ENCODE measurements around the gene OTUB2. TPM values are rescaled to one million over a fixed set of nuclear protein-coding genes. Genes with fewer than 3 reads are reported as not detected.

Gene OTUB2
- total RNA-seq, 1 experiment from 2014 or later: 7.7 TPM

DNA sequence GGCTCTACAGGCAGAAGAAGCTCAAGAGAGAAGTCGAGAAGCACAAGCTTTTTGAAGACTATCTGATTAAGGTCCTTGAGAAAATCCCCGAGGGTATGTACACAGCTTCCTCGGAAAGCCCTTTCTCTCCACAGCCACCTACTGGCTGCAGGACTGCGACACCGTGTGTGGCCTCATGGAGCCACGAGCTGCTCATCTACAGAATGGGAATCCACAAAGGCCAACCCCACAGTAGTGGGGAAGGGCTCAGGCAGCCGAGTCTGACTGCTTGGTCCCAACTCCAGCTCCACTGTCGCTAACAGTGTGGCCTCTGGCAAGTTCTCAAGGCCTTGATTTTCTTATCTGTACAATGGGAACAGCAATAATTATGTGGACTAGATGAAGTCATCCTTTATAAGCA, 26.6 kb upstream of the OTUB2 start:
- no TSS peak for BruUV-seq (replicated peaks)
- TF ChIP-seq, protein P1, sequence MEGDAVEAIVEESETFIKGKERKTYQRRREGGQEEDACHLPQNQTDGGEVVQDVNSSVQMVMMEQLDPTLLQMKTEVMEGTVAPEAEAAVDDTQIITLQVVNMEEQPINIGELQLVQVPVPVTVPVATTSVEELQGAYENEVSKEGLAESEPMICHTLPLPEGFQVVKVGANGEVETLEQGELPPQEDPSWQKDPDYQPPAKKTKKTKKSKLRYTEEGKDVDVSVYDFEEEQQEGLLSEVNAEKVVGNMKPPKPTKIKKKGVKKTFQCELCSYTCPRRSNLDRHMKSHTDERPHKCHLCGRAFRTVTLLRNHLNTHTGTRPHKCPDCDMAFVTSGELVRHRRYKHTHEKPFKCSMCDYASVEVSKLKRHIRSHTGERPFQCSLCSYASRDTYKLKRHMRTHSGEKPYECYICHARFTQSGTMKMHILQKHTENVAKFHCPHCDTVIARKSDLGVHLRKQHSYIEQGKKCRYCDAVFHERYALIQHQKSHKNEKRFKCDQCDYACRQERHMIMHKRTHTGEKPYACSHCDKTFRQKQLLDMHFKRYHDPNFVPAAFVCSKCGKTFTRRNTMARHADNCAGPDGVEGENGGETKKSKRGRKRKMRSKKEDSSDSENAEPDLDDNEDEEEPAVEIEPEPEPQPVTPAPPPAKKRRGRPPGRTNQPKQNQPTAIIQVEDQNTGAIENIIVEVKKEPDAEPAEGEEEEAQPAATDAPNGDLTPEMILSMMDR (conservative IDR thresholded peaks at IDR 0.05; ENCODE audit: low read depth, low read length): no peak
- TF ChIP-seq EZH2phosphoT487 (IDR thresholded peaks at IDR 0.05; ENCODE audit: borderline replicate concordance, low read length): no peak
- no peak for TF ChIP-seq EZH2 (IDR thresholded peaks at IDR 0.05; ENCODE audit: low read length, unreplicated experiment)
- Histone ChIP-seq H3K9me3 (ENCODE audit: low read length) (no peaks in the 10 kb centered on the region), H3K4me3 (ENCODE audit: low read length) (no peak overlapping the region), H3K4me2 (ENCODE audit: low read length) (no peak overlapping the region), H3K27ac (ENCODE audit: low read length) (no peak overlapping the region), H3K9me2 (replicated peaks; ENCODE audit: low read length) (no peaks in the 10 kb centered on the region), H2AFZ (ENCODE audit: low read length) (no peak overlapping the region), H3K36me3 (ENCODE audit: low read depth, low read length) (no peaks in the 10 kb centered on the region), H3K27me3 (ENCODE audit: low read length) (no peaks in the 10 kb centered on the region), H3F3A (ENCODE audit: low read length, unreplicated experiment) (no peaks in the 10 kb centered on the region), H3K9ac (ENCODE audit: low read length) (no peak overlapping the region), H3K4me1 (ENCODE audit: insufficient read depth, low read length) (peaks cover 15% of the 10 kb centered on the region; the same call in 1 of the 2 replicates), H3K79me2 (ENCODE audit: low read length) (no peaks in the 10 kb centered on the region), H4K20me1 (ENCODE audit: low read length) (no peaks in the 10 kb centered on the region)
- intact Hi-C loops (cut with micrococcal nuclease): no loop called here
- POLR2A ChIA-PET (ENCODE audit: unreplicated experiment): no interaction called here
- ATAC-seq (no peak), DNase-seq (no peak)
- CTCF ChIA-PET: interaction anchor here (0.7 kb wide), 1 partner anchor 1341 kb away, joined by 3 read pairs; no protein-coding TSS in a partner anchor

DNA sequence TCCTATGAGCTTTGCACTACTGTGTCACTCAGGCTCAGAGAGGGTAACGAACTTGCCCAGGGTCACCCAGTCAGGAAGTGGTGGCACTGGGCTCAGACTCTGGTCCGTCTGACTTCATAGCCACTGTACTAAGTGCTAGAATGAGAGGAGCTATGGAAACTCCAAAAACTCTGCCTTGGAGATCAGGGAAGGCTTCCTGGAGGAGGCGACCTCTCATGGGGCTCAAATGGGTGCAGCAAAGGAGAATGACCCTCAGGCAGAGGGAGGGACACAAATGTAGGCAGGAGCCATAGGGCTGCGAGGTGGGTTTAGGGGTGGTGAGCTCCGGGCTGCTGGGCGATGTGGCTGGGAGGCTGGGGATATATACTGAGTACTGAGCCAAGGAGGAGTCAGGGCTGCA, 25.9 kb upstream of the OTUB2 start:
- no peak for ATAC-seq
- BruUV-seq (replicated peaks): no TSS peak
- TF ChIP-seq EZH2 (IDR thresholded peaks at IDR 0.05; ENCODE audit: low read length, unreplicated experiment) (no peak), EZH2phosphoT487 (IDR thresholded peaks at IDR 0.05; ENCODE audit: borderline replicate concordance, low read length) (no peak)
- TF ChIP-seq, protein P1 (conservative IDR thresholded peaks at IDR 0.05; ENCODE audit: low read depth, low read length): no peak
- H3K4me1 ChIP-seq (ENCODE audit: insufficient read depth, low read length): peaks cover 10% of the 10 kb centered on the region; the same call in 1 of the 2 replicates
- no peak overlapping the region for H2AFZ ChIP-seq (ENCODE audit: low read length)
- H3K9me3 ChIP-seq (ENCODE audit: low read length): no peaks in the 10 kb centered on the region
- CTCF ChIA-PET: no interaction called here
- intact Hi-C loops (cut with micrococcal nuclease): no loop called here
- POLR2A ChIA-PET (ENCODE audit: unreplicated experiment): no interaction called here
- H3K79me2 ChIP-seq (ENCODE audit: low read length): no peaks in the 10 kb centered on the region
- H4K20me1 ChIP-seq (ENCODE audit: low read length): no peaks in the 10 kb centered on the region
- H3F3A ChIP-seq (ENCODE audit: low read length, unreplicated experiment): no peaks in the 10 kb centered on the region
- no peak overlapping the region for H3K9ac ChIP-seq (ENCODE audit: low read length)
- no peak overlapping the region for H3K4me2 ChIP-seq (ENCODE audit: low read length)
- H3K27ac ChIP-seq (ENCODE audit: low read length): no peak overlapping the region
- H3K36me3 ChIP-seq (ENCODE audit: low read depth, low read length): no peaks in the 10 kb centered on the region
- H3K9me2 ChIP-seq (replicated peaks; ENCODE audit: low read length): no peaks in the 10 kb centered on the region
- H3K4me3 ChIP-seq (ENCODE audit: low read length): no peak overlapping the region
- no peaks in the 10 kb centered on the region for H3K27me3 ChIP-seq (ENCODE audit: low read length)
- no peak for DNase-seq

DNA sequence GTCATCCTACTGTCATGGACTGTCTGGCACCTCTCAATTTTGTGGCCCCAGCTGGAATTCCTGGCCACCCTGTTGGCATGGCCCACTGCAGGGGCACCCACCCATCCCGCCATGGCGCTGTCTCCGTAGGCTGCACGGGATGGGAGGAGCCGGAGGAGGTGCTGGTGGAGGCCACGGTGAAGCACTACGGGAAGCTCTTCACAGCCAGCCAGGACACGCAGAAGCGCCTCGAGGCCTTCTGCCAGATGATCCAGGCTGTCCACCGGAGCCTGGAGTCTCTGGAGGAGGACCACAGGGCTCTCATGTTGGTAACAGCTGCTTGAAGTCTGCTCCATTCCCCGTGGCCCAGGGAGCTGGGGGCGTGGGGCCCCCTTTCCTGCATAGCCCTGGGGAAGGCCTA, 25.1 kb upstream of the OTUB2 start:
- no peaks in the 10 kb centered on the region for H3K36me3 ChIP-seq (ENCODE audit: low read depth, low read length)
- ATAC-seq (no peak), DNase-seq (no peak)
- ChIA-PET POLR2A (ENCODE audit: unreplicated experiment) (no interaction called here), CTCF (no interaction called here)
- no peak for TF ChIP-seq EZH2 (IDR thresholded peaks at IDR 0.05; ENCODE audit: low read length, unreplicated experiment)
- TF ChIP-seq, protein P1 (conservative IDR thresholded peaks at IDR 0.05; ENCODE audit: low read depth, low read length): no peak
- no peak for TF ChIP-seq EZH2phosphoT487 (IDR thresholded peaks at IDR 0.05; ENCODE audit: borderline replicate concordance, low read length)
- no TSS peak for BruUV-seq (replicated peaks)
- no peak overlapping the region for H3K4me3 ChIP-seq (ENCODE audit: low read length)
- peaks cover 5% of the 10 kb centered on the region; the same call in 1 of the 2 replicates for H3K4me1 ChIP-seq (ENCODE audit: insufficient read depth, low read length)
- H3K27ac ChIP-seq (ENCODE audit: low read length): no peak overlapping the region
- no peaks in the 10 kb centered on the region for H3K9me3 ChIP-seq (ENCODE audit: low read length)
- no peaks in the 10 kb centered on the region for H4K20me1 ChIP-seq (ENCODE audit: low read length)
- no peak overlapping the region for H3K4me2 ChIP-seq (ENCODE audit: low read length)
- no peaks in the 10 kb centered on the region for H3K79me2 ChIP-seq (ENCODE audit: low read length)
- no peaks in the 10 kb centered on the region for H3F3A ChIP-seq (ENCODE audit: low read length, unreplicated experiment)
- intact Hi-C loops (cut with micrococcal nuclease): loop anchor here (1.0 kb wide), 1 partner anchor 62 kb away; no protein-coding TSS in a partner anchor
- H3K9me2 ChIP-seq (replicated peaks; ENCODE audit: low read length): no peaks in the 10 kb centered on the region
- H3K27me3 ChIP-seq (ENCODE audit: low read length): no peaks in the 10 kb centered on the region
- no peak overlapping the region for H3K9ac ChIP-seq (ENCODE audit: low read length)
- H2AFZ ChIP-seq (ENCODE audit: low read length): no peak overlapping the region

Data from PC-3 (cell line).